OCI-LY1 (cell line): ENCODE measurements around the gene ADGRV1.
"Not testable (repeated sequence)": the region's sequence is repeated elsewhere in the genome, so short reads cannot be mapped to it uniquely, and the experiment has no call there.

Source experiments
- H2AFZ ChIP-seq: fragments of 200-600 bp; sonication (generic), shearing (Covaris generic); 2 replicates; pipeline ENCODE4 v1.6.0; 2014; ENCODE audit warnings: antibody characterized with exemption, mild to moderate bottlenecking, low read length
- H3F3A ChIP-seq: fragments of 200-600 bp; sonication (generic), shearing (Covaris generic); 2 replicates; pipeline ENCODE4 v1.6.0; 2014; ENCODE audit warnings: mild to moderate bottlenecking, antibody characterized with exemption, low read length, moderate library complexity; ENCODE audit not compliant: insufficient read depth
- H3K27ac ChIP-seq: fragments of 200-600 bp; sonication (generic); 2 replicates; pipeline ENCODE4 v1.5.1; 2014; ENCODE audit warnings: low read length, mixed run types, mild to moderate bottlenecking, low read depth; ENCODE audit not compliant: poor library complexity, severe bottlenecking
- H3K27me3 ChIP-seq: fragments of 200-600 bp; sonication (generic); 2 replicates; pipeline ENCODE4 v1.6.0; 2014; ENCODE audit warnings: antibody characterized with exemption, mild to moderate bottlenecking, low read length, moderate library complexity; ENCODE audit not compliant: insufficient read depth
- H3K36me3 ChIP-seq: fragments of 200-600 bp; sonication (generic); 2 replicates; pipeline ENCODE4 v1.6.1; 2014; ENCODE audit warnings: mild to moderate bottlenecking, antibody characterized with exemption, low read length, moderate library complexity, mixed read lengths; ENCODE audit not compliant: insufficient read depth
- H3K4me1 ChIP-seq: fragments of 200-600 bp; sonication (generic); 2 replicates; pipeline ENCODE4 v1.5.1; 2014; ENCODE audit warnings: mild to moderate bottlenecking, low read length, moderate library complexity; ENCODE audit not compliant: insufficient read depth, severe bottlenecking
- H3K4me2 ChIP-seq: fragments of 200-600 bp; sonication (generic), shearing (Covaris generic); 2 replicates; pipeline ENCODE4 v1.6.1; 2014; ENCODE audit warnings: low read length
- H3K4me3 ChIP-seq: fragments of 200-600 bp; sonication (generic); 2 replicates; pipeline ENCODE4 v1.5.1; 2014; ENCODE audit warnings: low read length, low read depth, mild to moderate bottlenecking, mixed read lengths; ENCODE audit not compliant: poor library complexity, severe bottlenecking
- H3K79me2 ChIP-seq: fragments of 200-600 bp; shearing (Covaris generic); 2 replicates; pipeline ENCODE4 v1.6.1; 2016; ENCODE audit warnings: mixed run types, low read length, mixed read lengths; ENCODE audit not compliant: insufficient read depth
- H3K9ac ChIP-seq: fragments of 200-600 bp; sonication (generic), shearing (Covaris generic); 2 replicates; pipeline ENCODE4 v1.6.1; 2014; ENCODE audit warnings: mild to moderate bottlenecking, low read length, mixed read lengths
- H3K9me2 ChIP-seq: fragments of 200-600 bp; sonication (generic), shearing (Covaris generic); 2 replicates; pipeline ENCODE4 v1.6.1; 2014; ENCODE audit warnings: low read depth, mild to moderate bottlenecking, low read length, mixed read lengths
- H3K9me3 ChIP-seq: fragments of 200-600 bp; shearing (Covaris generic); 2 replicates; pipeline ENCODE4 v1.6.1; 2014; ENCODE audit warnings: low read length, mixed read lengths
- H4K20me1 ChIP-seq: fragments of 200-600 bp; sonication (generic), shearing (Covaris generic); 2 replicates; pipeline ENCODE4 v1.6.0; 2016; ENCODE audit warnings: mild to moderate bottlenecking, low read length; ENCODE audit not compliant: insufficient read depth
- EZH2 ChIP-seq: fragments of 200-600 bp; sonication (generic), shearing (Covaris generic); IDR thresholded peaks from 2 replicates; pipeline ENCODE4 v1.8.0; 2017; ENCODE audit warnings: borderline replicate concordance, mixed run types, mild to moderate bottlenecking, antibody characterized with exemption, low read length, moderate library complexity, mixed read lengths
- TF ChIP-seq, protein P1 (sequence below): fragments of 200-600 bp; sonication (generic), shearing (Covaris generic); IDR thresholded peaks from 2 replicates; pipeline ENCODE4 v1.5.1; 2017; ENCODE audit warnings: mild to moderate bottlenecking, antibody characterized with exemption, low read length, moderate library complexity, mixed read lengths

The ADGRV1 gene

DNA sequence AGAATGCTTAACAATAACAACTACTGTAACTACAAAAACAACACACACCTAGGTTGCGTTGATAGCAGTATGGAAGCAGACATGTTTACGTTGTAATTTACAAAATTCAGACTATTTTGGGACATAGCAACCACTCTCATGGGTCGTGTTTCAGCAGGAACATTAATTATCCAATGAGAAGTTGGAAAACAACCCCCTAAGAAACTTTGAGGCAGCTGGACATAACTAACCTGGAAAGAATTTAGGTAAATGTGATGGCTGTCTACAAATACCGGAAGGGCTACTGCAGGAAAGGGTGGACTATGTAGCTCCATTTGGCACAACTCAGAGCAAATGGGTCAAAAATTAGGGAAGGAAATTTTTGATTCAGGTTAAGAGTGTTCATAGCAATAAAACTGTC lies 409.3 kb downstream of the ADGRV1 start:
- Histone ChIP-seq H3K4me2 (no peak overlapping the region), H3K27ac (no peak overlapping the region)
- TF ChIP-seq EZH2, result no peak
- TF ChIP-seq, protein P1, sequence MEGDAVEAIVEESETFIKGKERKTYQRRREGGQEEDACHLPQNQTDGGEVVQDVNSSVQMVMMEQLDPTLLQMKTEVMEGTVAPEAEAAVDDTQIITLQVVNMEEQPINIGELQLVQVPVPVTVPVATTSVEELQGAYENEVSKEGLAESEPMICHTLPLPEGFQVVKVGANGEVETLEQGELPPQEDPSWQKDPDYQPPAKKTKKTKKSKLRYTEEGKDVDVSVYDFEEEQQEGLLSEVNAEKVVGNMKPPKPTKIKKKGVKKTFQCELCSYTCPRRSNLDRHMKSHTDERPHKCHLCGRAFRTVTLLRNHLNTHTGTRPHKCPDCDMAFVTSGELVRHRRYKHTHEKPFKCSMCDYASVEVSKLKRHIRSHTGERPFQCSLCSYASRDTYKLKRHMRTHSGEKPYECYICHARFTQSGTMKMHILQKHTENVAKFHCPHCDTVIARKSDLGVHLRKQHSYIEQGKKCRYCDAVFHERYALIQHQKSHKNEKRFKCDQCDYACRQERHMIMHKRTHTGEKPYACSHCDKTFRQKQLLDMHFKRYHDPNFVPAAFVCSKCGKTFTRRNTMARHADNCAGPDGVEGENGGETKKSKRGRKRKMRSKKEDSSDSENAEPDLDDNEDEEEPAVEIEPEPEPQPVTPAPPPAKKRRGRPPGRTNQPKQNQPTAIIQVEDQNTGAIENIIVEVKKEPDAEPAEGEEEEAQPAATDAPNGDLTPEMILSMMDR, result no peak

DNA sequence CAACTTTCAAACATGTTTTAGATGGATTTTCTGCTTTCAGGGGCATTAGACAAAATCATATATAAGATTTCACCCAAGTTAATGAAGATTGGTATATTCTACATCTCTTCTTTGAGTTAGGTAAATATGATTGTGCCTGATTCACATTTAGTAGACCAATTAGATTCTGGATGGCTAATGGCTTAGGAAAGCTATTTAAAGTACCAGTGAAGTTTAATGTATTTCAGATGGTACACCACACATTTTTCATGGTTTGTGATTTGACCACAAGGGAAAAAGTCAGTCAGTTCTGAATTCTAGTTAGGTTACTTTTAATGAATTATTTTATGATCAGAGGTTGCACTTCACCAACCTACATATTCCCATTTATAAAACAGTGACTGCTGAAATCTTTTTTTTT lies 409.7 kb downstream of the ADGRV1 start:
- Histone ChIP-seq H3K4me2 (no peak overlapping the region), H2AFZ (no peak overlapping the region)
- TF ChIP-seq, protein P1, result no peak
- no peak for TF ChIP-seq EZH2

More for the DNA sequence above, 409.3 kb downstream of the ADGRV1 start:
- Histone ChIP-seq H2AFZ (no peak overlapping the region), H3K9me2 (no peaks in the 10 kb centered on the region), H3K4me3 (no peak overlapping the region), H4K20me1 (no peaks in the 10 kb centered on the region), H3K79me2 (no peaks in the 10 kb centered on the region), H3K9ac (no peak overlapping the region), H3K27me3 (no peaks in the 10 kb centered on the region), H3F3A (no peaks in the 10 kb centered on the region), H3K36me3 (no peaks in the 10 kb centered on the region), H3K9me3 (no peaks in the 10 kb centered on the region), H3K4me1 (no peaks in the 10 kb centered on the region)

DNA sequence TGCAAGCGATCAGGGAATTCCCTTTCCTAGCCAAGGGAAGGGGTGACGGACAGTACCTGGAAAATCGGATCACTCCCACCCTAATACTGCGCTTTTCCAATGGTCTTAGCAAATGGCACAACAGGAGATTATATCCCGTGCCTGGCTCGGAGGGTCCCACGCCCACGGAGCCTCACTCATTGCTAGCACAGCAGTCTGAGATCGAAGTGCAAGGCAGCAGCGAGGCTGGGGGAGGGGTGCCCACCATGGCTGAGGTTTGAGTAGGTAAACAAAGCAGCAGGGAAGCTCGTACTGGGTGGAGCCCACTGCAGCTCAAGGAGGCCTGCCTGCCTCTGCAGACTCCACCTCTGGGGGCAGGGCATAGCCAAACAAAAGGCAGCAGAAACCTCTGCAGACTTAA lies 411.3 kb downstream of the ADGRV1 start:
- H3K4me3 ChIP-seq, H3K9me2 ChIP-seq, H3K27ac ChIP-seq, H2AFZ ChIP-seq, H3K36me3 ChIP-seq, H3K9me3 ChIP-seq, H3K9ac ChIP-seq, H3K4me1 ChIP-seq, H3K79me2 ChIP-seq, H3K4me2 ChIP-seq, H4K20me1 ChIP-seq, H3K27me3 ChIP-seq, H3F3A ChIP-seq: not testable (repeated sequence)

More for the DNA sequence above, 409.7 kb downstream of the ADGRV1 start:
- no peaks in the 10 kb centered on the region for H3K79me2 ChIP-seq
- no peaks in the 10 kb centered on the region for H3F3A ChIP-seq
- no peaks in the 10 kb centered on the region for H4K20me1 ChIP-seq
- H3K9me2 ChIP-seq, result no peaks in the 10 kb centered on the region
- H3K4me3 ChIP-seq, result no peak overlapping the region
- no peak overlapping the region for H3K9ac ChIP-seq
- H3K4me1 ChIP-seq, result no peaks in the 10 kb centered on the region
- H3K27ac ChIP-seq, result no peak overlapping the region
- H3K27me3 ChIP-seq, result no peaks in the 10 kb centered on the region
- H3K36me3 ChIP-seq, result no peaks in the 10 kb centered on the region
- H3K9me3 ChIP-seq, result no peaks in the 10 kb centered on the region

- H3K36me3 ChIP-seq, result no peaks in the 10 kb centered on the region
- no peaks in the 10 kb centered on the region for H3K9me3 ChIP-seq
- H3K27ac ChIP-seq, result no peak overlapping the region
- H3K4me2 ChIP-seq, result no peak overlapping the region
- no peaks in the 10 kb centered on the region for H3K79me2 ChIP-seq
- TF ChIP-seq EZH2, result no peak
- TF ChIP-seq, protein P1, result no peak
- H4K20me1 ChIP-seq, result no peaks in the 10 kb centered on the region
- H3F3A ChIP-seq, result no peaks in the 10 kb centered on the region
- H2AFZ ChIP-seq, result no peak overlapping the region
- no peak overlapping the region for H3K4me3 ChIP-seq
- H3K27me3 ChIP-seq, result no peaks in the 10 kb centered on the region
- no peak overlapping the region for H3K9ac ChIP-seq
- H3K9me2 ChIP-seq, result no peaks in the 10 kb centered on the region
- H3K4me1 ChIP-seq, result no peaks in the 10 kb centered on the region
Measured at GRCh38 chr5:90981177-90981576, 422.6 kb downstream of the ADGRV1 start.
